NCI-H1694 treated with DMSO at 0.1 percent for 48 hours (cell line): ENCODE data around the gene PSMF1.
"Not testable (repeated sequence)": the region's sequence is repeated elsewhere in the genome, so short reads cannot be mapped to it uniquely, and the experiment has no call there.

Experiments
- DNase-seq: peaks from one replicate; lab custom pipeline; 2025; lab: John Stamatoyannopoulos, UW

The PSMF1 gene

DNA sequence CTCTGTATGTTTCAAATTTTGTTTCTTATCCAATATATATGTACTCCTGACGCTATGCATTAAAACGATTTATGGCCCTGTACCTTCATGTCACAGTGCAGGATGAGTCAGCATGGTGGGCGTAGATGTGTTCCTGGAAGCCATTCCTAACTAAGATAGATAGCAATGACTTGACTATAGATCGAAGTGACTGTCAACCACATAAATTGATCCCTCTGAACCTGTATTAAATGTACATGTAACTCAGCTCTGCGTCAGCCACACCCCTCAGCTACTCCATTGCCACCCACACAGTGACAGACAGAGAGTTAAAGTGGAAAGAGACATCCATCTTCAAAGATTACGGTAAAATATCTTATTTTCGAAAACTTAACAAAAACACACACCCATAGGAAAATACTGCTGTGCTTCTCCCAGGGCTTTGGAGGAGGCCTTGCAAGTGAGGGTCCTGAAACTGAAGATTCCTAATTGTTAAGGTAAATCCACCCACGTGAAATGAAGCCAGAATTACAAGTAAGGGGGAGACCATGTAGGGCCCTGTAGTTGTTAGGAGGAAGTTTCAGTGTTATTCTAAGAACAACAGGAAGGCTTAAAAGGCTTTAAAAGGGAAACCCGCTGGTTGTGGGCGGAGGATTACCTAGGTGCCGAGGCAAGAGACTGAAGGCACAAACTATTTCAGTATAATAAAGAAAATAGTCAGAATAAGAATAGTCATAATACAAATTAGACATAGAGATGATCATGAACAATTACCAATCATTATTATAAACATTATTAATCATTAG lies 97.2 kb downstream of the PSMF1 start:
- DNase-seq, result no peak

DNA sequence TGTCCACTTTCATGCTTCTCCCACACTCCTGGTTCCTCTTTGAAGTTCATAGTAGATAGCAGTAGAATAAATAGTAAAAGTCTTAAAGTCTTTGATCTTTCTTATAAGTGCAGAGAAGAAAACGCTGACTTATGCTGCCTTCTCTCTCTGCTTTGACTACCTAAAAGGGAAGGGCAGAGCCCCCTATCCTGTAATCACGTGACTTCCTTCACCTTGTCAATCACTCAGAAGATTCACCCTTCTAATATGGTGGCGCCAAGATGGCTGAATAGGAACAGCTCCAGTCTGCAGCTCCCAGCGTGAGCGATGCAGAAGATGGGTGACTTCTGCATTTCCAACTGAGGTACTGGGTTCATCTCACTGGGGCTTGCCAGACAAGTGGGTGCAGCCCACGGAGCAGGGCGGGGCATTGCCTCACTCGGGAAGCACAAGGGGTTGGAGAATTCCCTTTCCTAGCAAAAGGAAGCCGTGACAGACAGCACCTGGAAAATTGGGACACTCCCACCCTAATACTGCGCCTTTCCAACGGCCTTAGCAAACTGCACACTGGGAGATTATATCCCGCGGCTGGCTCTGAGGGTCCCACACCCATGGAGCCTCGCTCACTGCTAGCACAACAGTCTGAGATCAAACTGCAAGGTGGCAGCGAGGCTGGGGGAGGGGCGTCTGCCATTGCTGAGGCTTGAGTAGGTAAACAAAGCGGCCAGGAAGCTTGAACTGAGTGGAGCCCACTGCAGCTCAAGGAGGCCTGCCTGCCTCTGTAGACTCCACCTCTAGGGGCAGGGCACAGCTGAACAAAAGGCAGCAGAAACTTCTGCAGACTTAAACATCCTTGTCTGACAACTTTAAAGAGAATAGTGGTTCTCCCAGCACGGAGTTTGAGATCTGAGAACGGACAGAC lies 98.4 kb downstream of the PSMF1 start:
- DNase-seq, result not testable (repeated sequence)
